IPS-NIHi7 (cell line): Measurements from ENCODE around the gene WDR13.
"Not testable (repeated sequence)": the region's sequence is repeated elsewhere in the genome, so short reads cannot be mapped to it uniquely, and the experiment has no call there.

Source experiments
- DNase-seq: peaks from one replicate; pipeline ENCODE4 v3.0.0; 2012; ENCODE audit warnings: mixed read lengths; ENCODE audit errors: extremely low spot score

Gene WDR13

DNA sequence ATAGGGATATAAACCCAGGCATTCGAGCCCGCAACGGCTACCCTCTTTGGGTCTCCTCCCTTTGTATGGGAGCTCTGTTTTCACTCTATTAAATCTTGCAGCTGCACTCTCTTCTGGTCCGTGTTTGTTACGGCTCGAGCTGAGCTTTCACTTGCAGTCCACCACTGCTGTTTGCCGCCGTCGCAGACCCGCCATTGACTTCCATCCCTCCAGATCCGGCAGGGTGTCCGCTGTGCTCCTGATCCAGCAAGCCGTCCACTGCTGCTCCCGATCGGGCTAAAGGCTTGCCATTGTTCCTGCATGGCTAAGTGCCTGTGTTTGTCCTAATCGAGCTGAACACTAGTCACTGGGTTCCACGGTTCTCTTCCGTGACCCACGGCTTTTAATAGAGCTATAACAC, 57.5 kb downstream of the WDR13 start:
- not testable (repeated sequence) for DNase-seq
